Pancreas (tissue), 10 donors: ENCODE measurements around the gene COPS8. TPM values are rescaled to one million over a fixed set of nuclear protein-coding genes. Genes with fewer than 3 reads are reported as not detected.
A peak's percentile ranks its signal among the peaks of the same experiment; 100 is the strongest.

Experiments
- ATAC-seq, 4 donors: fragments of 200-7000 bp; cut with Tn5 transposase; one replicate each; pipeline versions ENCODE4 v1.8.0 to v1.9.1; 2020; ENCODE audit warnings: mild to moderate bottlenecking in 4 of 4, moderate library complexity in 4 of 4
- DNase-seq, 6 donors: peaks; one replicate each; pipeline ENCODE4 v3.0.0-alpha.2; 2020
- FAIRE-seq: peaks from 2 replicates; lab custom pipeline; 2012; peaks lifted over from hg19 to GRCh38; lab: Jason Lieb, UNC
- H3K27ac ChIP-seq, 4 donors: fragments of 200-600 bp; sonication (generic); 1 replicate in 3 of 4; 2 replicates in 1 of 4; pipeline versions ENCODE4 v1.5.0 to v1.8.0; 2020
- H3K27me3 ChIP-seq, 4 donors: fragments of 200-600 bp; one replicate each; pipeline ENCODE4 v1.8.0; 2021
- H3K36me3 ChIP-seq, 3 donors: fragments of 200-600 bp; sonication (generic) in 1 of 3; one replicate each; pipeline versions ENCODE4 v1.5.0 to v1.8.0; 2020 to 2021
- H3K4me1 ChIP-seq, 3 donors: fragments of 200-600 bp; one replicate each; pipeline ENCODE4 v1.8.0; 2021
- H3K4me3 ChIP-seq, 4 donors: fragments of 200-600 bp; sonication (generic) in 2 of 4; one replicate each; pipeline versions ENCODE4 v1.5.0 to v1.8.0; 2020 to 2021
- H3K9me3 ChIP-seq, 4 donors: fragments of 200-600 bp; one replicate each; pipeline ENCODE4 v1.8.0; 2021
- WGBS, 2 donors: extraction: QIAGEN DNeasy Blood & Tissue Kit; methylation state at CpG; one replicate each; pipeline ENCODE4 v1.1.7; 2013; 5-methylcytosine and 5-hydroxymethylcytosine counted together
- intact Hi-C, 3 donors: fragments of 100-400 bp; cut with DNase I; formaldehyde crosslinking; loops; one replicate each; pipeline versions ENCODE4 v1.11.1 to v1.14.2; 2022
- polyA plus RNA-seq, 2 donors: library from polyadenylated mRNA; stranded (reverse); fragments of 200-250 nt; gene quantifications; one replicate each; pipeline ENCODE4 v1.2.3, GENCODE V29; 2013
- total RNA-seq, 6 donors: library from RNA; stranded (reverse); fragmentation: NEBNext Ultra II Directional in 4 of 6; extraction: Animal tissue kit (Norgen Biotek cat#: 25700) in 4 of 6; gene quantifications; one replicate each; pipeline versions ENCODE4 v1.2.1 to v1.2.4, GENCODE V29; 2021 to 2023
- TF ChIP-seq, protein P1 (sequence below), 4 donors: fragments of 200-600 bp; sonication (generic) in 3 of 4; IDR thresholded peaks; one replicate each; pipeline versions ENCODE4 v1.5.0 to v1.8.0; 2021; ENCODE audit warnings: antibody characterized with exemption in 4 of 4
- donor health status: healthy with polysubstance abuse.
- donor health status: DM: no; HTN: no; CAD: no; lungs with moderate emphysema.
- donor health status: DM: no; HTN: no; CAD: no.
- donor health status: control.
- donor health status: control.
- donor health status: Bipolar disorder and iron deficiency.
- donor health status: DM: yes; HTN: yes; CAD: no.
- donor health status: DM: no; HTN: no; CAD: no.
- donor health status: DM: no; HTN: no; CAD: no.
- donor health status: DM: yes; HTN: yes; CAD: no.

The COPS8 gene
- total RNA-seq (10 to 100 TPM in 4 of 6 donors, 1 to 10 TPM in 2; 7.9 to 23.4 (median 12.8) TPM), polyA plus RNA-seq (10 to 100 TPM in 1 of 2 donors, 1 to 10 TPM in 1; 10.0 to 24.1 TPM)

GRCh38 chr2:237085248-237086221, at the start of gene COPS8:
TSS of gene COPS8 (plus strand) at chr2:237085889. CDS start at chr2:237085965, 76 bp downstream.
- ATAC-seq (peak; percentile 99 to 100 (median 99)), DNase-seq (peak; percentile 90 to 99 (median 96)), FAIRE-seq (peak; percentile 95)
- no peaks in the 10 kb centered on the region for H3K27me3 ChIP-seq
- peak within 1 kb of the TSS; percentile 58 to 87 (median 72) for H3K4me3 ChIP-seq
- H3K4me1 ChIP-seq: peaks cover 0 to 15% (median 10%) of the 10 kb centered on the region in 3 donors
- TF ChIP-seq, protein P1, sequence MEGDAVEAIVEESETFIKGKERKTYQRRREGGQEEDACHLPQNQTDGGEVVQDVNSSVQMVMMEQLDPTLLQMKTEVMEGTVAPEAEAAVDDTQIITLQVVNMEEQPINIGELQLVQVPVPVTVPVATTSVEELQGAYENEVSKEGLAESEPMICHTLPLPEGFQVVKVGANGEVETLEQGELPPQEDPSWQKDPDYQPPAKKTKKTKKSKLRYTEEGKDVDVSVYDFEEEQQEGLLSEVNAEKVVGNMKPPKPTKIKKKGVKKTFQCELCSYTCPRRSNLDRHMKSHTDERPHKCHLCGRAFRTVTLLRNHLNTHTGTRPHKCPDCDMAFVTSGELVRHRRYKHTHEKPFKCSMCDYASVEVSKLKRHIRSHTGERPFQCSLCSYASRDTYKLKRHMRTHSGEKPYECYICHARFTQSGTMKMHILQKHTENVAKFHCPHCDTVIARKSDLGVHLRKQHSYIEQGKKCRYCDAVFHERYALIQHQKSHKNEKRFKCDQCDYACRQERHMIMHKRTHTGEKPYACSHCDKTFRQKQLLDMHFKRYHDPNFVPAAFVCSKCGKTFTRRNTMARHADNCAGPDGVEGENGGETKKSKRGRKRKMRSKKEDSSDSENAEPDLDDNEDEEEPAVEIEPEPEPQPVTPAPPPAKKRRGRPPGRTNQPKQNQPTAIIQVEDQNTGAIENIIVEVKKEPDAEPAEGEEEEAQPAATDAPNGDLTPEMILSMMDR (IDR thresholded peaks at IDR 0.05): no peak
- H3K36me3 ChIP-seq: peaks cover 0 to 5% (median 0%) of the 10 kb centered on the region in 3 donors
- no peaks in the 10 kb centered on the region for H3K9me3 ChIP-seq
- intact Hi-C loops: no loop called here
- peak within 1 kb of the TSS; percentile 76 to 84 (median 80) for H3K27ac ChIP-seq
- WGBS, 2 donors: 0 to 1% methylated on average over 84 to 86 of the region's 86 CpGs

DNA sequence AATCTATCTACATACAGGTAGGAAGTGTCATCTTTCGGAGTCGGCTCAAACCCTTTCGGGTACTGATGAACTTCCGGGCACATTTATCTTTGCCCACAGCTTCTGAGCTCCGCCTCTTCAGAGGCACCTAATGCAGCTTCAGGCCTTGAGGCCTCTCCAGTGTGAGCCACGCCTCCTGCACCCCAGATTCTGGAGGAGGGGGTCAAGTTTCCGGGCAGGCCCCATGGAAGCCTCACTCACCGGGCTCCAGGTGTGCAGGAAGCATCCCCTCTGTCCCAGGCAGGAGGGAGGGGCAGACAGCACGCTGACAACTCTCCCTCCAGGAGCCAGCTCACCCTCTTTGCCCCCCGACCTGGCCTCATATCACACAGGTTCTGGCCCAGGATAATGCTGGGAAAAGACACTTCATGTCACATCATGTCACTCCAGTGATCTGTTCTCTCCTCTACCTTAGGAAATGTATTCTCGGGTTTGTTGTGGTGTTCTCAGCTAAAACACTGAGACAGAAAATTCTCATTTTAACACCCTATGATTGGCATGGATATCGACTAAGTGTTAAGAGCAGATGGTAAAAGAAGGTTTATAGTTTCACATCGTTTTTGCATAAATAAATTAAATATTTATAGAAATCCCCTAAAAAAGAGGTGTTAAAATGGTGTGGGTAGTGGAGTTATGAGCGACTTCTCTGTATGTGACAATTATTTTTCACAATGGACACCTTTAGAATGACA, 46.2 kb upstream of the COPS8 start:
- DNase-seq (no peak), ATAC-seq (no peak), FAIRE-seq (no peak)
- no peaks in the 10 kb centered on the region for H3K27me3 ChIP-seq
- no peaks in the 10 kb centered on the region for H3K9me3 ChIP-seq
- H3K36me3 ChIP-seq: no peaks in the 10 kb centered on the region
- no peak overlapping the region for H3K4me3 ChIP-seq
- H3K4me1 ChIP-seq: peaks cover 0 to 7% (median 0%) of the 10 kb centered on the region in 3 donors
- WGBS, 2 donors: 85 to 92% methylated on average over 14 of the region's 14 CpGs
- TF ChIP-seq, protein P1 (IDR thresholded peaks at IDR 0.05): no peak
- no peak overlapping the region for H3K27ac ChIP-seq
- intact Hi-C loops: loop anchor here in 1 of 3 donors (10.0 kb wide), 1 partner anchor 515 kb away; no protein-coding TSS in a partner anchor

DNA sequence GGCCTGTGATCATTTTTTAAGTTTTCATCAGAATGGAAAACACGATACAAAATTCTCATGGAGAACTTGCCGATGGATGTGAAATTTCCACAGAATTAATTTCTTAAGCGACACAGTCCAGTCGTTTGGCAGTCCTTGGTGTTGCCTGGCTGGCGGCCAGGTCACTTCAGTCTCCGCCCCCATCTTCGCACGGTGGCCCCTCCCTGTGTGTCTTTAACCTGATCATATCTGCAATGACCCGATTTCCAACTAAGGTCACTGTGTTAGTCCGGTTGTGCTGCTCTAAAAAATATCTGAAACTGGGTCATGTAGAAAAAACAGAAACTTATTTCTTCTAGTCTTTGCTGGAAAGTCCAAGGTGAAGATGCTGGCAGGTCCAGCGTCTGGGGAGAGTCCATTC, 44.5 kb upstream of the COPS8 start:
- FAIRE-seq (no peak), ATAC-seq (peak; percentile 55 to 84 (median 74)), DNase-seq (peak in 5 of 6 donors; percentile 59 to 86 (median 76))
- Histone ChIP-seq H3K27ac (no peak overlapping the region), H3K4me3 (no peak overlapping the region), H3K27me3 (no peaks in the 10 kb centered on the region), H3K4me1 (peaks cover 0 to 11% (median 0%) of the 10 kb centered on the region in 3 donors), H3K36me3 (no peaks in the 10 kb centered on the region), H3K9me3 (no peaks in the 10 kb centered on the region)
- TF ChIP-seq, protein P1 (IDR thresholded peaks at IDR 0.05): no peak
- 23 to 28% methylated on average over 11 of the region's 11 CpGs for whole genome bisulfite sequencing, 2 donors
- intact Hi-C loops: no loop called here

DNA sequence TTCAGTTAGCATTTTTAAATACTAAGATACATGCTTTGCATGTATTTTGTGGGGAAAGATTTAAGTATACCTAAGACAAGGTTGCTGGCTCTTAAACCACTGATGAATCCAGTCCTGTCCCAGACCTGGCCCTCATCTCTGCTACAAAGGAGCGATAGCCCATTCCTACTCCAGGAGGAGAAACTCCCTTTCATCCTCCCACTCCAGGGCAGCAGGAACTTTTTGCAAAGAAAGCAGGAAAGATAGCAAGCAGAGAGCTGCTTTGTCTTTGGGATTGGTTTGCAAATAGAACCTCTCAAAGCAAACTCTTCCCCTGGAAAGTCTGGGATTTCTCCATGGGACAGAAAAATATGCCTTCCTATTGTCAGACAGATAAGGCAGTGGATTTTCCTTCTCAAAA, 43.6 kb upstream of the COPS8 start:
- TF ChIP-seq, protein P1 (IDR thresholded peaks at IDR 0.05): no peak
- Histone ChIP-seq H3K27me3 (no peaks in the 10 kb centered on the region), H3K27ac (no peak overlapping the region), H3K4me3 (no peak overlapping the region), H3K9me3 (no peaks in the 10 kb centered on the region), H3K4me1 (peaks cover 0 to 11% (median 0%) of the 10 kb centered on the region in 3 donors), H3K36me3 (no peaks in the 10 kb centered on the region)
- intact Hi-C loops: no loop called here
- no peak for FAIRE-seq
- ATAC-seq: no peak
- 73 to 93% methylated on average over 1 of the region's 1 CpG for WGBS, 2 donors
- no peak for DNase-seq
